Mucosa of rectum (tissue), 2 donors: ENCODE data around the gene SPDYE17.
"Not testable (repeated sequence)": the region's sequence is repeated elsewhere in the genome, so short reads cannot be mapped to it uniquely, and the experiment has no call there.

Source experiments
- H3K27ac ChIP-seq, 2 donors: one replicate each; pipeline ENCODE4 v1.7.0; 2013; ENCODE audit warnings: inconsistent platforms in 2 of 2, low read depth in 2 of 2, low read length in 2 of 2
- H3K27me3 ChIP-seq, 2 donors: one replicate each; pipeline ENCODE4 v1.7.0; 2013; ENCODE audit warnings: low read length in 2 of 2; ENCODE audit not compliant: control insufficient read depth in 2 of 2, insufficient read depth in 2 of 2
- H3K36me3 ChIP-seq, 2 donors: one replicate each; pipeline ENCODE4 v1.7.0; 2013; ENCODE audit warnings: low read length in 2 of 2; ENCODE audit not compliant: control insufficient read depth in 2 of 2, insufficient read depth in 2 of 2
- H3K4me1 ChIP-seq, 2 donors: one replicate each; pipeline ENCODE4 v1.7.0; 2013; ENCODE audit warnings: low read length in 2 of 2, mild to moderate bottlenecking in 1 of 2; ENCODE audit not compliant: control insufficient read depth in 2 of 2, insufficient read depth in 2 of 2
- H3K4me3 ChIP-seq, 2 donors: one replicate each; pipeline ENCODE4 v1.7.0; 2013; ENCODE audit warnings: low read length in 2 of 2
- H3K9ac ChIP-seq, 2 donors: one replicate each; pipeline ENCODE4 v1.7.0; 2013; ENCODE audit warnings: low read length in 2 of 2, low read depth in 1 of 2, mild to moderate bottlenecking in 1 of 2
- H3K9me3 ChIP-seq, 2 donors: one replicate each; pipeline ENCODE4 v1.7.0; 2013; ENCODE audit warnings: low read length in 2 of 2; ENCODE audit not compliant: control insufficient read depth in 2 of 2
- donor health status: healthy.
- donor health status: Normal muscosa, but diverticular disease.

SPDYE17 gene

DNA sequence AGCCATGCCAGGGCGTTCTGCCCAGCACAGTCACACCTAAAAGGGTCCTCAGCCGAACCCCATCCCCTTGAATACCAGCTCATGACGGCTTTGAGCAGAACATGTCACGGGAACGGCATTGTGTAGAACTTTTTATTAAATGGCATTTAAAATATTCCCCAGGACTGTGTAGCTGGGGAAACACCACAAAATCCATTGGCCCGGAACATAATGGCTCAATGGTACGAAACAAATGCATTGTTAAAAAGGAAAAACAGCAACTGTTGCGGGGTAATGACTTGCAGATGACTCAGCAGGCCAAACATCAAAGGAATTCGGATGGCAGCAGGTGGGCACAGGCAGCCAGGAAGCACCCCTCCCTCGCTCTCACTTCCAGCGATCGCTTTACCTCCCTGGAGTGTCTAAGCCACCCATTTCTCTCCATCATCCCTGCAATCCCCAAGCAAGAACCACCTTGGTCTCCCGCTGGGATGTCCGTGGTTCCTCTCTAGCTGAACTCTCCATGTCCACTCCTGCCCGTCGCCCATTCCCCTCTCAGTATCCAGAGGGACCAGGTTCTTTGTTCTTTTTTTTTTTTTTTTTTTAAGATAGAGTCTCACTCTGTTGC is 22.0 kb downstream of the SPDYE17 start:
- not testable (repeated sequence) for H3K27me3 ChIP-seq

DNA sequence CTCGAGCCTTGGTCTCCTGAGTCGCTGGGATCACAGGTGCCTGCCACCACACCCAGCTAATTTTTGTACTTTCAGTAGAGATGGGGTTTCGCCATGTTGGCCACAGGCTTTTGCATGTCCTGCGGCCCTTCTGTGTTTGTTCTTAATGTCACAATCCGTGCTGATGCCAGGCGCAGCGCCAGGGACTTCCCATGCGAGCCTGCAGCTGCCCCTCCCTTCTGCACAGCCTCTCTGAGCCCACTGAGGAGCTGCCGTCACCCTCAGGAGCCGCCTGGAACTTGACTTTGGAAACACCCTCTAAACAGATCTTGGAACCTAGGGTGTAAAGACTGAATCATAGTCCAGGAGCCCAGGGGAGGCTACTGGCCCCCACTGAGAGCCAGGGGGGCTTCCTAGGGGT is 24.2 kb downstream of the SPDYE17 start:
- H3K4me3 ChIP-seq, H3K9me3 ChIP-seq, H3K36me3 ChIP-seq, H3K4me1 ChIP-seq, H3K27me3 ChIP-seq, H3K9ac ChIP-seq: not testable (repeated sequence)
- peak overlapping the region in 1 of 2 donors; percentile 38 for H3K27ac ChIP-seq

More for the DNA sequence above, 22.0 kb downstream of the SPDYE17 start:
- not testable (repeated sequence) for H3K36me3 ChIP-seq, H3K4me3 ChIP-seq, H3K9ac ChIP-seq, H3K9me3 ChIP-seq, H3K27ac ChIP-seq, H3K4me1 ChIP-seq

- H3K27ac ChIP-seq = peak overlapping the region in 1 of 2 donors; percentile 32
These were observed 25.7 kb downstream of the SPDYE17 start for GRCh38 chr7:77006127-77007110.

GRCh38 chr7:77005461-77006057 is 26.6 kb downstream of the SPDYE17 start:
- not testable (repeated sequence) for H3K9me3 ChIP-seq, H3K4me3 ChIP-seq, H3K27me3 ChIP-seq, H3K36me3 ChIP-seq, H3K9ac ChIP-seq, H3K27ac ChIP-seq, H3K4me1 ChIP-seq

More at GRCh38 chr7:77006127-77007110, 25.7 kb downstream of the SPDYE17 start:
- H3K4me3 ChIP-seq, H3K9me3 ChIP-seq, H3K4me1 ChIP-seq, H3K36me3 ChIP-seq, H3K27me3 ChIP-seq: not testable (repeated sequence)
- H3K9ac ChIP-seq = peak overlapping the region in 1 of 2 donors; percentile 26

DNA sequence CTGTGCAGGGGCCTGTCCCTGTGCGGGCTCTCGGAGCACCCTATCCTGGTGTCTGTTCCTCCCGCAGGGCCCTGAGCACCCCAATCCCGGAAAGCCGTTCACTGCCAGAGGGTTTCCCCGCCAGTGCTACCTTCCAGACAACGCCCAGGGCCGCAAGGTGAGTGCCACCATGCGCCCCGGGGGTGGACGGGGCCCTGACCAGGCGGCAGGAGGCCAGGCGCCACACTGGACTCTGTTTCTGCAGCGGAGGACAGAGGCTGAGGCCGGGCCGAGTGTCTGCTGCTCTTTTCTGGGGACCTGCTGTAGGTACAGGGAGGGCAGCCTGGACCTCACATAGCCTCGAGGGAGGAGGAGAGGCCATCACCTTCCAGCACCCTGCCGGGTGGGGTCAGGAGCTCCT is 28.0 kb downstream of the SPDYE17 start:
- H3K9ac ChIP-seq, H3K4me1 ChIP-seq, H3K9me3 ChIP-seq, H3K36me3 ChIP-seq, H3K27me3 ChIP-seq, H3K27ac ChIP-seq, H3K4me3 ChIP-seq: not testable (repeated sequence)

GRCh38 chr7:77003241-77003640 is 28.9 kb downstream of the SPDYE17 start:
- not testable (repeated sequence) for H3K27me3 ChIP-seq, H3K4me1 ChIP-seq, H3K9ac ChIP-seq, H3K36me3 ChIP-seq, H3K4me3 ChIP-seq, H3K27ac ChIP-seq, H3K9me3 ChIP-seq

- H3K4me1 ChIP-seq, H3K9me3 ChIP-seq, H3K27ac ChIP-seq, H3K4me3 ChIP-seq, H3K9ac ChIP-seq, H3K36me3 ChIP-seq, H3K27me3 ChIP-seq: not testable (repeated sequence)
These were observed 29.4 kb downstream of the SPDYE17 start for GRCh38 chr7:77002678-77003233.

GRCh38 chr7:77002104-77002503 is 30.1 kb downstream of the SPDYE17 start:
- H3K27ac ChIP-seq, H3K4me1 ChIP-seq, H3K9ac ChIP-seq, H3K36me3 ChIP-seq, H3K27me3 ChIP-seq, H3K4me3 ChIP-seq, H3K9me3 ChIP-seq: not testable (repeated sequence)

- H3K36me3 ChIP-seq, H3K4me3 ChIP-seq, H3K9me3 ChIP-seq, H3K9ac ChIP-seq, H3K27ac ChIP-seq, H3K4me1 ChIP-seq, H3K27me3 ChIP-seq: not testable (repeated sequence)
These were observed 32.6 kb downstream of the SPDYE17 start for GRCh38 chr7:76999474-77000107.
